Vagina (tissue), 2 donors: ENCODE measurements around the gene ITIH5.

ENCODE experiments used
- POLR2AphosphoS5 ChIP-seq, 2 donors: sonication (generic); formaldehyde crosslinking; IDR thresholded peaks; one replicate each; pipeline ENCODE4 v1.9.0; 2017; ENCODE audit warnings: antibody characterized with exemption in 2 of 2, mild to moderate bottlenecking in 2 of 2, low read depth in 1 of 2; ENCODE audit not compliant: insufficient read depth in 1 of 2
- TF ChIP-seq, protein P1 (sequence below), 3 experiments: fragments of 450-650 bp in 2 of 3; fragments of 200-600 bp in 1 of 3; sonication (generic) in 1 of 3; IDR thresholded peaks; one replicate each; pipeline ENCODE4 v1.5.1; 2017 to 2019; ENCODE audit warnings: antibody characterized with exemption in 3 of 3, mild to moderate bottlenecking in 2 of 3, moderate library complexity in 2 of 3

DNA sequence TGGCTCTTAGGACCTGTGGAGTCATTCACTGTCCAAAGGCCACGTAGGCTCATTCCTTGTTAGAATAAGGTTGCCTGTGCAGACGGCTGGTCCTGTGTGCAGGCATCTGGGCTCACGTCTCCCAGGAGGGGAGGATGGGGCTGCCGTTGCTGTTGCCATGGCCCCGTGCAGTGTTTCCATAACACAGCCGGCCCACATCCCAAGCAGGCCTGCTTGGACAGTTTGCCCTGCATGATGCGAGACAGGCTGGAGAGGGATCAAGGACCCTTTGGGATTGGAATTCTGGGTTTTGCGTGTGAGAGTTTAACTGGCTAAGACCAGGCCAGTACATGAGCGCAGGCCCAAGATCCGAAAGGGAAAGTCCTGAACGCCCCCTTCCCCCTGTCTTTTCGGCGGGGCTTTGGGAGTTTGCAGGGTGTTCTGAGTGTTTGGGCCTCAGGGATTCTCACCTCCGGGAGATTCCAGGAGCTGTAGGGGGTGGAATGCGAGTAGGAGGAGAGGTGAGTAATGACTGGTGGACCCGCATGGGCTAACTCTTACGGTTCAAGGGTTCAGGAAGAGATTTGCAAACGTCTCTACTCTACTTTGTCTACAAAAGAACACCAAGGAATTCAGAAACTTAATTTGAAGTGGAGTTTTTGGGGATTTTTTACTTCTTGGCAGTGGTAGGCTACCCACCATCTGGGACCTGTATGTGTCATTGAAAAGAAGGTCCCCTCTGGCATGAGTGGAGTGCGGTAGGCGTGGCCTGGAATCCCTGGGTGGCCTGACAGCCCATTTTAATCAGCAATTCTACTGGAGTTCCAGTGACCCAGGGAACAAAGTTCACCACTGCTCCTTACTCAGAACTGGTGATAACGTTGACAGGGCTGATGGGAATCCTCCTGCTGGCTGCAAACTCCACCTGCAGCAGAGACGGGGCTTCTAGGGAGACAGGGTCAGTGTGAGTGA lies 125.4 kb downstream of the ITIH5 start:
- peak in 1 of 2 donors; percentile 39 for TF ChIP-seq POLR2AphosphoS5 (IDR thresholded peaks at IDR 0.05; ENCODE audit: insufficient read depth in 1 of 2, low read depth in 1 of 2)
- TF ChIP-seq, protein P1, sequence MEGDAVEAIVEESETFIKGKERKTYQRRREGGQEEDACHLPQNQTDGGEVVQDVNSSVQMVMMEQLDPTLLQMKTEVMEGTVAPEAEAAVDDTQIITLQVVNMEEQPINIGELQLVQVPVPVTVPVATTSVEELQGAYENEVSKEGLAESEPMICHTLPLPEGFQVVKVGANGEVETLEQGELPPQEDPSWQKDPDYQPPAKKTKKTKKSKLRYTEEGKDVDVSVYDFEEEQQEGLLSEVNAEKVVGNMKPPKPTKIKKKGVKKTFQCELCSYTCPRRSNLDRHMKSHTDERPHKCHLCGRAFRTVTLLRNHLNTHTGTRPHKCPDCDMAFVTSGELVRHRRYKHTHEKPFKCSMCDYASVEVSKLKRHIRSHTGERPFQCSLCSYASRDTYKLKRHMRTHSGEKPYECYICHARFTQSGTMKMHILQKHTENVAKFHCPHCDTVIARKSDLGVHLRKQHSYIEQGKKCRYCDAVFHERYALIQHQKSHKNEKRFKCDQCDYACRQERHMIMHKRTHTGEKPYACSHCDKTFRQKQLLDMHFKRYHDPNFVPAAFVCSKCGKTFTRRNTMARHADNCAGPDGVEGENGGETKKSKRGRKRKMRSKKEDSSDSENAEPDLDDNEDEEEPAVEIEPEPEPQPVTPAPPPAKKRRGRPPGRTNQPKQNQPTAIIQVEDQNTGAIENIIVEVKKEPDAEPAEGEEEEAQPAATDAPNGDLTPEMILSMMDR (IDR thresholded peaks at IDR 0.05) = no peak
